Dendritic cell treated with granulocyte-macrophage colony-stimulating factor and Interleukin-4, amounts not matched to agents 40 ng/mL and 50 ng/mL, for 4 days (primary cell): ENCODE results near the gene CD84.
"Not testable (repeated sequence)": the region's sequence is repeated elsewhere in the genome, so short reads cannot be mapped to it uniquely, and the experiment has no call there.

Experiments used
- H3K27ac Mint-ChIP-seq: one replicate; pipeline ENCODE4 v1.8.0; 2022; ENCODE audit warnings: mild to moderate bottlenecking, mixed read lengths
- H3K27me3 Mint-ChIP-seq: one replicate; pipeline ENCODE4 v1.8.0; 2022; ENCODE audit warnings: mild to moderate bottlenecking, mixed read lengths
- H3K36me3 Mint-ChIP-seq: one replicate; pipeline ENCODE4 v1.8.0; 2022; ENCODE audit warnings: low read depth, mixed read lengths
- H3K4me1 Mint-ChIP-seq: one replicate; pipeline ENCODE4 v1.8.0; 2022; ENCODE audit warnings: low read depth, mixed read lengths
- H3K4me3 Mint-ChIP-seq: one replicate; pipeline ENCODE4 v1.8.0; 2022; ENCODE audit warnings: mild to moderate bottlenecking, moderate library complexity, mixed read lengths
- H3K9me3 Mint-ChIP-seq: one replicate; pipeline ENCODE4 v1.8.0; 2022; ENCODE audit warnings: mixed read lengths
- intact Hi-C: fragments of 100-400 bp; cut with micrococcal nuclease; formaldehyde crosslinking; loops from one replicate; pipeline ENCODE4 v1.15.0; 2022

Gene CD84

DNA sequence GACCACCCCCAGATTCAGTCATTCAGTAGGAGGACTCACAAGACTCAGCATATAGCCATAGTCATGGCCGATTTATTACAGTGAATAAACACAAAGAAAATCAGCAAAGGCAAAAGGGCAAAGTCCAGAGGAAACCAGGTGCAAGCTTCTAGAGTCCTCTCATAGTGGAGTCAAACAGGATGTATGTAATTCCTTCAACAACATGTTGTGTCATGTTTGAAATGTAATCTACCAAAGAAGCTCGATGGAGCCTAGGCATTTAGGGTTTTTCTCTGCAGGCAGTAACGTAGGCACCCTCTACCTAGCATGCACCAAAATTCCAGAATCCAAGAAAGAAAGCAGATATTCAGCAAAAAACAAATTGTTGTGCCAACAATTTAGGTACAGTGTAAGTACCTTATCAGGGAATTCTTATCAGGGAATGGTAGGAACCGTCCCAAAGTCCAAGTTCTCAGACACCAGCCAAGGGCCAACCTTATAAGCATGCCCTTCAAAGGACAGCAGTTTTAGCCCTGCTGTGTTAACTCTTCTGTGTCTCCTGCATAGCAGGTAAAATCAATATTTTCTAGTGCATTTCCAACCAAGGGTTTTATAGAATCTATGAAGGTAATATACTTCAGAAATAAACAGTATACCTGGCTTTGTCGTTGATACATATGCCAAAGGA lies 40.2 kb downstream of the CD84 start:
- Mint-ChIP-seq H3K9me3 (peaks cover 25% of the 10 kb centered on the region), H3K27ac (peak overlapping the region; percentile 83), H3K36me3 (peaks cover 70% of the 10 kb centered on the region), H3K4me3 (no peak overlapping the region), H3K4me1 (peaks cover 35% of the 10 kb centered on the region), H3K27me3 (no peaks in the 10 kb centered on the region)
- intact Hi-C loops: no loop called here

DNA sequence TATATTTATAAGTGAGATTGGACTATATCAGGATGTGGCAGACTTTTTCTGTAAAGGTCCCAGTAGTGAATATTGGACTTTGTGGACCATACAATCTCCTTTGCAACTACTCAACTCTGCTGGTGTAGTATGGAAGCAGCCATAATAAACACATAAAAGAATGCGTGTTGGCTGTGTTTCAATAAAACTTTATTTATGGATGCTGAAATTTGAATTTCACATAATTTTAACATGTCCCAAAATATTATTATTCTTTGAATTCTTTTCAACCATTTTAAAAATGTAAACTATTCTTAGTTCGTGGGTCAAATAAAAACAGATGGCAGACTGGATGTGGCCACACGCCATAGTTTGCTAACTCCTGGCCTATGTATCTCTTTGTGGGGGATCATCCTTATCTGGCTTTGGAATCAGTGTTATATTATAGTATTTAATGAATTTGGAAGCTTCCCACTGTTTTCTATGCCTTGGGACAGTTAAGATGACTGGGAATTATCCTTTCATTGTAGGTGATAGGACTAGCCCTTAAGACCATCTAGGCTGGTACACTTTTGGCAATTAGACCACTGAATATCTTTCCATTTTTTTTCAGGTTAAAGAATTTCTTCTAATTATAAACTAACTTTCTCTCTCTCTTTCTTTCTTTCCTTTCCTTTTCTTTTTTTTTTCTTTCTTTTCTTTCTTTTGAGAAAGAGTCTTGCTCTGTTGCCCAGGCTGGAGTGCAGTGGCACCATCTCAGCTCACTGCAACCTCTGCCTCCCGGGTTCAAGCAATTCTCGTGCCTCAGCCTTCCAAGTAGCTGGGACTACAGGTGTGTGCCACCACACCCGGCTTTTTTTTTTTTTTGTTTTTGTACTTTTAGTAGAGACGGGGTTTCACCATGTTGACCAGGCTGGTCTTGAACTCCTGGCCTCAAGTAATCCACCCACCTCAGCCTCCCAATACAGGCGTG lies 41.3 kb downstream of the CD84 start:
- intact Hi-C loops: no loop called here
- Mint-ChIP-seq H3K27me3 (no peaks in the 10 kb centered on the region), H3K36me3 (peaks cover 63% of the 10 kb centered on the region), H3K4me3 (no peak overlapping the region), H3K9me3 (peaks cover 28% of the 10 kb centered on the region), H3K4me1 (peaks cover 31% of the 10 kb centered on the region), H3K27ac (no peak overlapping the region)

DNA sequence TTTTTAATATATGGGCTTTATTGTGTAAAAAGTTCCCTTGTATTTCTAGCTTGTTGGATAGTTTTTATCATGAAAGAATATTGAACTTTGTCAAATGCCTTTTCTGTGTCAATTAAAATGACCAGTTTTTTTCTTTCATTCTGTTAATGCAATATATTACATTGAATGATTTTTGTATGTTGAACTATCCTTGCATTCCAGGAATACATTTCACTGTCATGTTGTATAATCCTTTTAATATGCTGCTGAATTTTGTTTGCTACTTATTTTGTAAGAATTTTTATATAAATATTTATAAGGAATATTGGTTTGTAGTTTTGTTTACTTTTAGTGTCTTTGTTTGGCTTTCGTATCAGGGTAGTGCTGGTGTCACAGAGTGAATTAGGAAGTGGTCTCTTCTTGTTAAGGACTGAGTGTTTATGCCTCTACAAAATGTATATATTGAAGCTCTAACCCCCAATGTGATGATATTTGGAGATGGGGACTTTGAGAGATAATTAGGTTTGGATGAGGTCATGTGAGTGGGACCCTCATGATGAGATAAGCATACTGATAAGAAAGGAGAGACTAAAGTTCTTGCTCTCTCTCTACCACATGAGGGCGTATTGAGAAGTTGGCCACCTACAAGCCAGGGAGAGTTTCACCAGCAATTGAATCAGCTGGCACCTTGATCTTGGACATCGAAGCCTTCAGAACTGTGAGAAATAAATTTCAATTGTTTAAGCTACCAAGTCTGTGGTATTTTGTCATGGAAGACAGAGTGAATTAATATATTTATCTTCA lies 44.3 kb downstream of the CD84 start:
- Mint-ChIP-seq H3K36me3 (peaks cover 48% of the 10 kb centered on the region), H3K9me3 (peaks cover 49% of the 10 kb centered on the region), H3K4me1 (peaks cover 7% of the 10 kb centered on the region), H3K4me3 (no peak overlapping the region), H3K27me3 (peaks cover 1% of the 10 kb centered on the region), H3K27ac (no peak overlapping the region)
- intact Hi-C loops: no loop called here

DNA sequence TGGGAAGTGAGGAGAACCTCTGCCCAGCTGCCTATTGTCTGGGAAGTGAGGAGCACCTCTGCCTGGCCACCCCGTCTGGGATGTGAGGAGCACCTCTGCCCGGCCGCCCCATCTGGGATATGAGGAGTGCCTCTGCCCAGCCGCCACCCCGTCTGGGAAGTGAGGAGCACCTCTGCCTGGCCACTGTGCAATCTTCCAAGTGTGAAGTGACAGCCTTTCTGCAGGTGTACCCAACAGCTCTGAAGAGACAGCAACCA lies 46.8 kb downstream of the CD84 start:
- intact Hi-C loops, H3K4me1 Mint-ChIP-seq, H3K27ac Mint-ChIP-seq, H3K4me3 Mint-ChIP-seq, H3K27me3 Mint-ChIP-seq: not testable (repeated sequence)
- peaks cover 49% of the 10 kb centered on the region for H3K9me3 Mint-ChIP-seq
- peaks cover 27% of the 10 kb centered on the region for H3K36me3 Mint-ChIP-seq

DNA sequence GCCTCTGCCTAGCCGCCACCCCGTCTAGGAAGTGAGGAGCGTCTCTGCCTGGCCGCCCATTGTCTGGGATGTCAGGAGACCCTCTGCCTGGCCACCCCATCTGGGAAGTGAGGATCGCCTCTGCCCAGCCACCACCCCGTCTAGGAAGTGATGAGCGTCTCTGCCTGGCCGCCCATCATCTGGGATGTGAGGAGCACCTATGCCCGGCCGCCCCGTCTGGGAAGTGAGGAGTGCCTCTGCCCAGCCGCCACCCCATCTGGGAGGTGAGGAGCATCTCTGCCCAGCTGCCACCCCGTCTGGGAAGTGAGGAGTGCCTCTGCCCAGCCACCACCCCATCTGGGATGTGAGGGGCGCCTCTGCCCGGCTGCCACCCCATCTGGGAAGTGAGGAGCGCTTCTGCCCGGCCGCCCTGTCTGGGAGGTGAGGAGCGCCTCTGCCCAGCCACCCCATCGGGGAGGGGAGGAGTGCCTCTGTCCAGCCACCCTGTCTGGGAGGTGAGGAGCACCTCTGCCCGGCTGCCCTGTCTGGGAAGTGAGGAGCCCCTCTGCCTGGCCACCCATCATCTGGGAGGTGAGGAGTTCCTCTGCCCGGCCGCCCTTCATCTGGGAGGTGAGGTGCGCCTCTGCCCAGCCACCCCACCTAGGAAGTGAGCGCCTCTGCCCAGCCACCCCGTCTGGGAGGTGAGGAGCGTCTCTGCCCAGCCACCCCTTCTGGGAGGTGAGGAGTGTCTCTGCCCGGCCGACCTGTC lies 47.3 kb downstream of the CD84 start:
- Mint-ChIP-seq H3K9me3 (peaks cover 49% of the 10 kb centered on the region), H3K36me3 (peaks cover 27% of the 10 kb centered on the region)
- H3K4me3 Mint-ChIP-seq, H3K4me1 Mint-ChIP-seq, H3K27me3 Mint-ChIP-seq, H3K27ac Mint-ChIP-seq, intact Hi-C loops: not testable (repeated sequence)

DNA sequence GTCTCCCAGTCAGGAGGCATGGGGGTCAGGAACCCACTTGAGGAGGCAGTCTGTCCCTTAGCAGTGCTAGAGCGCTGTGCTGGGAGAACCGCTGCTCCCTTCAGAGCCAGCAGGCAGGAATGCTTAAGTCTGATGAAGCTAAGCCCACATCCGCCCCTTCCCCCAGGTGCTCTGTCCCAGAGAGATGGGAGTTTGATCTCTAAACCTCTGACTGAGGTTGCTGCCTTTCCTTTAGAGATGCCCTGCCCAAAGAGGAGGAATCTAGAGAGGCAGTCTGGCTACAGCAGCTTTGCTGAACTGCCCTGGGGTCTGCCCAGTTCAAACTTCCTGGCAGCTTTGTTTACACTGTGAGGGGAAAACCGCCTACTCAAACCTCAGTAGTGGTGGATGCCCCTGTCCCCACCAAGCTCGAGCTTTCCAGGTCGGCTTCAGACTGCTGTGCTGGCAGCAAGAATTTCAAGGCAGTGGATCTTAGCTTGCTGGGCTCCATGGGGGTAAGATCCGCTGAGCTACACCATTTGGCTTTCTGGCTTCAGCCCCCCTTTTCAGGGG lies 49.8 kb downstream of the CD84 start:
- H3K27ac Mint-ChIP-seq, H3K4me3 Mint-ChIP-seq, H3K4me1 Mint-ChIP-seq, H3K27me3 Mint-ChIP-seq, intact Hi-C loops: not testable (repeated sequence)
- Mint-ChIP-seq H3K9me3 (peaks cover 44% of the 10 kb centered on the region), H3K36me3 (peaks cover 12% of the 10 kb centered on the region)

DNA sequence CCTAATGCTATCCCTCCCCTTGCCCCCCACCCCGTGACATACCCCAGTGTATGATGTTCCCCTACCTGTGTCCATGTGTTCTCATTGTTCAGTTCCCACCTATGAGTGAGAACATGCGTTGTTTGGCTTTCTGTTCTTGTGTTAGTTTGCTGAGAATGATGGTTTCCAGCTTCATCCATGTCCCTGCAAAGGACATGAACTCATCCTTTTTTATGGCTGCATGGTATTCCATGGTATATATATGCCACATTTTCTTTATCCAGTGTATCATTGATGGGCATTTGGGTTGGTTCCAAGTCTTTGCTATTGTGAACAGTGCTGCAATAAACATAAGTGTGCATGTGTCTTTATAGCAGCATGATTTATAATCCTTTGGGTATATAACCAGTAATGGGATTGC lies 55.5 kb downstream of the CD84 start:
- H3K4me3 Mint-ChIP-seq, intact Hi-C loops: not testable (repeated sequence)

DNA sequence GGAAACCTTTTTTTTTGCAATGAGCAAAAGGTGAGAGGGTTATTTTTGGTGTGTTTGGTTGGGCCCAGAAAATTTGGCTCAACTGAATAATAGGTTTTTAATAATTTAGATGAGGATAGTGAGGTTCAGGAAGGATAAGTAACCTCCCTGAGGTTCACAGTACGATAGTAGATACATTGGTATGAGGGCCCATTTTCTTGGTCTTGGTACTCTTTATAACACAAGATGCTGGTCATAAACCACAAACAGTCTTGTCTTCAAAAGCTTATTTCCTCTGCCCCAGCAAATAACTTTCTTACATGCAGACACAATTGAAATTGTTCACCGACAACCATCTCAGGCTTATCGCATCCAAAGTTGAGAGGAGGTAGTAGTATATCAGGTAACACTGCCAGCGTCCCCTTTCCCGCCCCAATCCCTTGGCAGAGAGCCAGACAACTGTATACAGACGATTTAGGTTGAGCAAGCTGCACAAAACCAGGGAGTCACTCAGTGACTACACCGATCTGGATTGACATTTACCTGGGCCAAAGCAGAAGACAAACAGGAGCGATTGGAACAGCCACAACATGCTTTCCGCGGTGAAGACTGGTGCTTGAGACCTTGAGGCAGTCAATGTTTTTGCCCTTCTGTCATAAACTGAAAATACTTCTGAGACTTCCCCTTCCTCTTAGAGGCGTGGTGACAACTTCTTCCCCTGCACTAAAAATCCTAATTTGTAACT lies 56.5 kb downstream of the CD84 start, which contains the start of gene SLAMF6:
TSS of gene SLAMF6 (minus strand) at position 634 of the 724 bp plus-strand sequence. CDS start at position 571, 63 bp downstream.
- peak within 1 kb of the TSS; percentile 72 for H3K27ac Mint-ChIP-seq
- peaks cover 3% of the 10 kb centered on the region for H3K27me3 Mint-ChIP-seq
- peaks cover 31% of the 10 kb centered on the region for H3K4me1 Mint-ChIP-seq
- peaks cover 17% of the 10 kb centered on the region for H3K9me3 Mint-ChIP-seq
- intact Hi-C loops: no loop called here
- H3K4me3 Mint-ChIP-seq: peak within 1 kb of the TSS; percentile 20
- H3K36me3 Mint-ChIP-seq: no peaks in the 10 kb centered on the region

More for the DNA sequence above, 55.5 kb downstream of the CD84 start:
- not testable (repeated sequence) for H3K27me3 Mint-ChIP-seq, H3K27ac Mint-ChIP-seq, H3K36me3 Mint-ChIP-seq
- Mint-ChIP-seq H3K4me1 (peaks cover 31% of the 10 kb centered on the region), H3K9me3 (peaks cover 17% of the 10 kb centered on the region)

DNA sequence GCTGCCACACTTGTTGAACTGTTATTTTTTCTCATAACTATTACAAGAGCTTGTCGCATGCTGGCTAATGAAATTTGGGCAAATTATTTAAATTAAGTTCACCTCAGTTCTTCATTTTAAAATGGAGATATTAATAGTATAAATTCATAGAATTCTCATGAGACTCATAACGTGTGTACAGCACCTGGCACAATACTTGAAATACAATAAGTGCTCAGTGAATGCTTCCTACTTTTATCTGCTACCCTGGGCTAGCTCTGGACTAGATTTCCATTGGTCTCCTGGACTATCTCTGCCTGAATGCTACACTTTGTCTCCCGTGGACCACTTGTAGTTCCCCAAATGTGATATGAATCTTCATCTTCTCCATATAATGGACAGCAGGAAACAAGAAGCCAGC lies 57.2 kb downstream of the CD84 start:
- Mint-ChIP-seq H3K27me3 (peaks cover 3% of the 10 kb centered on the region), H3K4me3 (no peak overlapping the region), H3K9me3 (peaks cover 17% of the 10 kb centered on the region), H3K36me3 (no peaks in the 10 kb centered on the region), H3K27ac (no peak overlapping the region), H3K4me1 (peaks cover 31% of the 10 kb centered on the region)
- intact Hi-C loops: no loop called here

DNA sequence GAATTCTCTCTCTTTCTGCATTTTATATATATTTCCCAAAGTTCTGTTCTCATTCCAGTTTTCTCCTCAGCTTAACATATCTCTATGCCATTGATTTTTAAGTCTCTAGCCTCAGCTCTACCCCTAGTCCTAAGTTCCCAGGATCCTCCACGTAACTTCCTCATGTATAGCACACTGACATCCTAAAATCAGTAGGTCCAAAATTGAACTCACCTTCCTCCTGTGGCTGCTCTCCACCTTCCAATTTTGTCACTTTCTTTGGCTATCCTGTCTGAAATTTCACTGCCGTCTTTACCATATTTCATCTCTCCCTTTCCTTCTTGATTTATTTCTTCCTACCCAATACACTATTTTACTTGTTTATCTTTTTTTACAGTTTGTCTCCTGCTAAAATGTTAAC lies 57.7 kb downstream of the CD84 start:
- H3K27ac Mint-ChIP-seq: no peak overlapping the region
- no peak overlapping the region for H3K4me3 Mint-ChIP-seq
- intact Hi-C loops: no loop called here
- peaks cover 34% of the 10 kb centered on the region for H3K4me1 Mint-ChIP-seq
- H3K9me3 Mint-ChIP-seq: peaks cover 13% of the 10 kb centered on the region
- H3K36me3 Mint-ChIP-seq: no peaks in the 10 kb centered on the region
- H3K27me3 Mint-ChIP-seq: peaks cover 3% of the 10 kb centered on the region

DNA sequence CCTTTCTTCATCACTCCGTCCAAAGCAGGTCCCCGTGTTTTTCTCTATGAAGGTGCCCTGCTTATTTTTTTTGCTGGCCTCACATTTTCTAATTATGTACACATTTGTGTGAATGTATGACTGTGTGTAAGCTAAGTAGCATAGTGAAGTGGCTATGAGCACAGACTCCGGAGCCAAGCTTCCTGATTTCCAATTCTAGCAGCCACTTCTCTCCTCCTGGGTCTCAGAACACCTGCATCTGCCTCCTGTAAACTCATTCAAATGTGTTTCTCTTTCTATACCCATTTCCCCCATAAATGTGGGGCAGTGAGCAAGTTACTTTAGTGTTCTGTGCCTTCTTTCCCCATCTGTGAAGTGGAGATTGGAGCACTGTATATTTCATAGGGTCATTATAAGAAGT lies 58.3 kb downstream of the CD84 start:
- no peaks in the 10 kb centered on the region for H3K36me3 Mint-ChIP-seq
- H3K27me3 Mint-ChIP-seq: peaks cover 3% of the 10 kb centered on the region
- intact Hi-C loops: no loop called here
- peak overlapping the region; percentile 29 for H3K27ac Mint-ChIP-seq
- peaks cover 10% of the 10 kb centered on the region for H3K9me3 Mint-ChIP-seq
- H3K4me1 Mint-ChIP-seq: peaks cover 39% of the 10 kb centered on the region
- H3K4me3 Mint-ChIP-seq: no peak overlapping the region

DNA sequence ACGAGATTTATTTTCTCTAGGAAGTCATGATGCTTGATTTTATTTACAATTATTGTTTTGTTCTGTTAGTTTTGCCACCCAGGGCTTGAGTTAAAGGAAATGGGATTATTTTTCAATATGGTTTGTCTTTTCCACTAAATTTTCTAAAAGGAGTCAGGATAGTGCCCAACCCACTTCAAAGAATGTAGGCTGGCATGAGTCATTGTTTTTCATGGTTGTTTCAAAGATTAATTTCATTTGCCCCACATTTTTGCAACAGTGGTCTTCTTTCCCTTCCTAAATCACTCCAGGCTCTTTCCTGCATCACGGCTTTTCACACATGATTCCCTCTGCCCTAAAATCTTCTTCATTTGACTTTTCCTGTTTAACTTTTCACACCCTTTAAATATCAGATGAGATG lies 58.7 kb downstream of the CD84 start:
- Mint-ChIP-seq H3K27ac (peak overlapping the region; percentile 29), H3K4me3 (no peak overlapping the region), H3K9me3 (peaks cover 9% of the 10 kb centered on the region), H3K27me3 (peaks cover 3% of the 10 kb centered on the region), H3K4me1 (peaks cover 43% of the 10 kb centered on the region), H3K36me3 (no peaks in the 10 kb centered on the region)
- intact Hi-C loops: no loop called here
